ENCODE measurements around the gene MCM10. TPM values are rescaled to one million over a fixed set of nuclear protein-coding genes. Genes with fewer than 3 reads are reported as not detected.
"Not testable (repeated sequence)": the region's sequence is repeated elsewhere in the genome, so short reads cannot be mapped to it uniquely, and the experiment has no call there.

Gene MCM10
- total RNA-seq, 4 donors from 2014 or later: 1.3 to 7.6 (median 2.8) TPM

GRCh38 chr10:13238271-13239077, 77.1 kb downstream of the MCM10 start:
- ATAC-seq (ENCODE audit: low FRiP score) (no peak), DNase-seq (ENCODE audit: low spot score) (no peak)
- TF ChIP-seq CTCF (IDR thresholded peaks at IDR 0.05): no peak

GRCh38 chr10:13239923-13240322, 78.6 kb downstream of the MCM10 start:
- DNase-seq (ENCODE audit: low spot score) (no peak), ATAC-seq (ENCODE audit: low FRiP score) (no peak)
- no peak for TF ChIP-seq CTCF (IDR thresholded peaks at IDR 0.05)

DNA sequence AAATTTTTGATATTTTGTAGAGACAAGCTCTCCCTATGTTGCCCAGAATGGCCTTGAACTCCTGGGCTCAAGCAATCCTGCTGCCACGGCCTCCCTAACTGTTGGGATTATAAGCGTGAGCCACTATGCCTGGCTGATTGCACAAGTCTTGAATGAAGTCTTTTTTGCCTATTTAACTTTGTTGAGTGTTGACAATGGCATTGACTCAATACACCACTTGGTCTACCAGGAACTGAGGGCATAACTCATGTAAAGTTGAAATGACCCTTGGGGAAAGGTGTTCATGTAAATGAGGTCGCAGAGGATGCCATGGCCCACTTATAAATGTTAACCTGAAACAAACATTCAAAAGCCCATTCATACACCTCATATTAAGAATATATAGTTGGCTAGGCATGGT, 80.3 kb downstream of the MCM10 start:
- ATAC-seq (ENCODE audit: low FRiP score): no peak
- no peak for DNase-seq (ENCODE audit: low spot score)
- TF ChIP-seq CTCF (IDR thresholded peaks at IDR 0.05): no peak

- not testable (repeated sequence) for DNase-seq (ENCODE audit: low spot score); ATAC-seq (ENCODE audit: low FRiP score)
Measured at GRCh38 chr10:13242260-13242659, 80.9 kb downstream of the MCM10 start.

GRCh38 chr10:13247246-13247645, 85.9 kb downstream of the MCM10 start:
- no peak for DNase-seq (ENCODE audit: low spot score)
- ATAC-seq (ENCODE audit: low FRiP score): no peak
- no peak for TF ChIP-seq CTCF (IDR thresholded peaks at IDR 0.05)

DNA sequence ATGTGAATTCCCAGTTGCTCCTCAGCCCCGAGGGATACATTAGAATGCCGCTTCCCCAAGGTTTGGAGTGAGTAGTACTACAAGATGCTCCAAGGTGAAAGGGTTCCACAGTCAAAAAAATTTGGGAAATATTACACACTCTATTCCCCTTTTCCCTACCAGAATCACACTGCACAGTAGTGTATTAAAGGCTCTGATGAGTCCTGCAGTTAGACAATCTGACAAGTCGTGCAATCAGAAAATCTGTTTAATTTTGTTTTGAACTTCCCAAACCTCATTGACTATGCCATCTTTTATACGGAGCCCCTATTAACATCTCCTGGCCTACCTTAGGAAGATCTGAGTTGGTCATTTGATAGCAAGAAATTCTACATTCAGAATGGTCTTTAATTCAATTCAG, 86.4 kb downstream of the MCM10 start:
- TF ChIP-seq CTCF (IDR thresholded peaks at IDR 0.05): no peak
- DNase-seq (ENCODE audit: low spot score) (no peak), ATAC-seq (ENCODE audit: low FRiP score) (no peak)

GRCh38 chr10:13253726-13254125, 92.4 kb downstream of the MCM10 start:
- no peak for TF ChIP-seq CTCF (IDR thresholded peaks at IDR 0.05)
- DNase-seq (ENCODE audit: low spot score): no peak
- no peak for ATAC-seq (ENCODE audit: low FRiP score)
